A673 (cell line): ENCODE measurements around the gene GALNT2. TPM values are rescaled to one million over a fixed set of nuclear protein-coding genes. Genes with fewer than 3 reads are reported as not detected.

Experiments
- BruUV-seq: library from RNA; stranded (reverse); fragments of 400-500 nt; replicated peaks from 2 replicates; lab custom pipeline; 2021; lab: Mats Ljungman, UMichigan
- CTCF ChIA-PET: fragments of 300-600 bp; sonication (Branson Sonifier 250); formaldehyde crosslinking; loops from one replicate; lab custom pipeline; 2022; ENCODE audit warnings: antibody characterized with exemption; lab: Charles Lee
- POLR2A ChIA-PET: fragments of 300-600 bp; sonication (Branson Sonifier 250); formaldehyde crosslinking; loops from one replicate; lab custom pipeline; 2022; ENCODE audit warnings: antibody characterized with exemption; ENCODE audit not compliant: low non-redundant PET; lab: Charles Lee
- DNase-seq: peaks from one replicate; pipeline ENCODE4 v3.0.0-alpha.2; 2015; ENCODE audit warnings: low spot score
- H3K27ac ChIP-seq: fragments of 200-600 bp; sonication (generic); 2 replicates; pipeline ENCODE4 v1.5.1; 2016; ENCODE audit warnings: mixed run types, low read depth, mild to moderate bottlenecking, mixed read lengths, antibody characterized with exemption, low read length; ENCODE audit not compliant: poor library complexity, severe bottlenecking
- H3K27me3 ChIP-seq: fragments of 200-600 bp; sonication (generic); replicated peaks from 2 replicates; pipeline ENCODE4 v1.6.1; 2017; ENCODE audit warnings: mixed run types, low read depth, mild to moderate bottlenecking, mixed read lengths, antibody characterized with exemption, low read length; ENCODE audit not compliant: insufficient read depth, poor library complexity
- H3K36me3 ChIP-seq: fragments of 200-600 bp; sonication (generic); 2 replicates; pipeline ENCODE4 v1.6.1; 2016; ENCODE audit warnings: mixed run types, mild to moderate bottlenecking, mixed read lengths, antibody characterized with exemption, low read length; ENCODE audit not compliant: insufficient read depth, poor library complexity, severe bottlenecking
- H3K4me1 ChIP-seq: fragments of 200-600 bp; sonication (generic); 2 replicates; pipeline ENCODE4 v1.6.1; 2017; ENCODE audit warnings: mixed run types, mild to moderate bottlenecking, mixed read lengths, antibody characterized with exemption, low read length; ENCODE audit not compliant: insufficient read depth, poor library complexity, severe bottlenecking
- H3K4me3 ChIP-seq: fragments of 200-600 bp; sonication (generic); 2 replicates; pipeline ENCODE4 v1.5.1; 2016; ENCODE audit warnings: low read depth, mixed run types, mild to moderate bottlenecking, mixed read lengths, low read length; ENCODE audit not compliant: poor library complexity, severe bottlenecking
- H3K9me3 ChIP-seq: fragments of 200-600 bp; sonication (generic); 2 replicates; pipeline ENCODE4 v1.6.1; 2016; ENCODE audit warnings: mixed run types, low read depth, mild to moderate bottlenecking, mixed read lengths, antibody characterized with exemption, low read length; ENCODE audit not compliant: poor library complexity, severe bottlenecking
- EZH2 ChIP-seq: fragments of 200-600 bp; sonication (generic); IDR thresholded peaks from 2 replicates; pipeline ENCODE4 v1.6.1; 2017; ENCODE audit warnings: borderline replicate concordance, low read depth, mild to moderate bottlenecking, mixed read lengths, antibody characterized with exemption, low read length; ENCODE audit not compliant: poor library complexity, severe bottlenecking
- intact Hi-C: fragments of 100-400 bp; cut with micrococcal nuclease; formaldehyde crosslinking; loops from one replicate; pipeline ENCODE4 v1.10.0; 2022; ENCODE audit not compliant: unreplicated experiment
- total RNA-seq: library from RNA; stranded (reverse); gene quantifications from 2 replicates; pipeline ENCODE4 v1.2.3, GENCODE V29; 2021
- TF ChIP-seq, protein P1 (sequence below): fragments of 300-800, 200-600 bp; sonication (generic); conservative IDR thresholded peaks from 2 replicates; pipeline ENCODE4 v1.5.1; 2017; ENCODE audit warnings: low read depth, mild to moderate bottlenecking, antibody characterized with exemption, low read length, moderate library complexity, mixed read lengths

Gene GALNT2
- total RNA-seq, 1 experiment from 2014 or later, result 94.6 TPM

DNA sequence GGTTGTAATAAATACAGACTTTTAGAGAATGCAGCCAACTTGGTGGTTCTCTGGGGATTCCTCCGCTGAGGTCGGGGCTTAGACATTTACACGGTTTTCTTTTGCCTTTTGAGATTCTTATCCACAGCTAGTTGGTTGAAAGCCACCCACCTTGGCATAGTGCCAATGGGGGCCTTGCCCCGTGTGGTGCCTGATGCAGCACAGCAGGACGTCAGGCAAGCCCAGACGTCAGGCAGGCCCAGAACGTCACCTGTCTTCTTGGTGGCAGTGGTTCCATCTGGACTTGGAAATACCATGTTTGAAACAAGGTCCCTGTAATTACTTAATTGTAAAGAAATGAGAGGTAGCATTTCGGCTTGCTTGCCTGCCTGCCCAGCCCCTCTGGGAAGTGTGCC lies 78.5 kb downstream of the GALNT2 start:
- CTCF ChIA-PET, result no interaction called here
- no peaks in the 10 kb centered on the region for H3K36me3 ChIP-seq
- no peak overlapping the region for H3K4me3 ChIP-seq
- POLR2A ChIA-PET, result no interaction called here
- TF ChIP-seq, protein P1, sequence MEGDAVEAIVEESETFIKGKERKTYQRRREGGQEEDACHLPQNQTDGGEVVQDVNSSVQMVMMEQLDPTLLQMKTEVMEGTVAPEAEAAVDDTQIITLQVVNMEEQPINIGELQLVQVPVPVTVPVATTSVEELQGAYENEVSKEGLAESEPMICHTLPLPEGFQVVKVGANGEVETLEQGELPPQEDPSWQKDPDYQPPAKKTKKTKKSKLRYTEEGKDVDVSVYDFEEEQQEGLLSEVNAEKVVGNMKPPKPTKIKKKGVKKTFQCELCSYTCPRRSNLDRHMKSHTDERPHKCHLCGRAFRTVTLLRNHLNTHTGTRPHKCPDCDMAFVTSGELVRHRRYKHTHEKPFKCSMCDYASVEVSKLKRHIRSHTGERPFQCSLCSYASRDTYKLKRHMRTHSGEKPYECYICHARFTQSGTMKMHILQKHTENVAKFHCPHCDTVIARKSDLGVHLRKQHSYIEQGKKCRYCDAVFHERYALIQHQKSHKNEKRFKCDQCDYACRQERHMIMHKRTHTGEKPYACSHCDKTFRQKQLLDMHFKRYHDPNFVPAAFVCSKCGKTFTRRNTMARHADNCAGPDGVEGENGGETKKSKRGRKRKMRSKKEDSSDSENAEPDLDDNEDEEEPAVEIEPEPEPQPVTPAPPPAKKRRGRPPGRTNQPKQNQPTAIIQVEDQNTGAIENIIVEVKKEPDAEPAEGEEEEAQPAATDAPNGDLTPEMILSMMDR, result no peak
- no peak for TF ChIP-seq EZH2
- peak; percentile 51 for DNase-seq
- BruUV-seq, result no TSS peak
- H3K9me3 ChIP-seq, result no peaks in the 10 kb centered on the region
- intact Hi-C loops, result no loop called here
- H3K27ac ChIP-seq, result no peak overlapping the region
- no peaks in the 10 kb centered on the region for H3K27me3 ChIP-seq
- H3K4me1 ChIP-seq, result peaks cover 68% of the 10 kb centered on the region

DNA sequence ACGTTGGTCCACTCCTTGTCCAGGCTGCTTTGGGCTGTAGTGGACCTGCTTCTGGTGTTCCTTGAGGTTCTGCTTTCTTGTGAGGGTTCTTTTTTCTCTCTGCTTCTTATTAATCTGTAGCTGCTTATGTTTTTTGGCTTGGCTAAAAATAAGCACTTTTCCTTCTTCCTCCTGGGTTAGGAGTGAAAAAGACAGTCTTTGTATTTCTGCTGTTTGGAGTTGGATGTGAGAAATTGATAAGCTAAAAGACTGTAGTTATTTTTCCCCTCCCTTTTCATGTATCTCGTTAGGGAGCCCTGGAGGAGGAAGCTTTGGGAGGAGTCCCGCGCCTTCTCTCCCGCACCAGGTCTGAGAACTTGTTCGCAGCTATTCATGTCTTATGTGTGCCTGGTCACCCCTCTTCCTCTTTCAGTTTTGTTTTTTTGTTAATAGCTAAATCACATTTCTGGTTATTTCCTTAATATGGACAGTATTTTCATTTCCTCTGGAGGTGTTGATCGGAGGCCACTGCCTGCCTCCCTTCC lies 79.0 kb downstream of the GALNT2 start:
- BruUV-seq, result no TSS peak
- Histone ChIP-seq H3K4me1 (peaks cover 63% of the 10 kb centered on the region), H3K27me3 (no peaks in the 10 kb centered on the region), H3K4me3 (no peak overlapping the region), H3K36me3 (no peaks in the 10 kb centered on the region), H3K9me3 (no peaks in the 10 kb centered on the region), H3K27ac (no peak overlapping the region)
- POLR2A ChIA-PET, result no interaction called here
- TF ChIP-seq, protein P1, result no peak
- no peak for TF ChIP-seq EZH2
- DNase-seq, result no peak
- intact Hi-C loops, result no loop called here
- CTCF ChIA-PET, result no interaction called here

DNA sequence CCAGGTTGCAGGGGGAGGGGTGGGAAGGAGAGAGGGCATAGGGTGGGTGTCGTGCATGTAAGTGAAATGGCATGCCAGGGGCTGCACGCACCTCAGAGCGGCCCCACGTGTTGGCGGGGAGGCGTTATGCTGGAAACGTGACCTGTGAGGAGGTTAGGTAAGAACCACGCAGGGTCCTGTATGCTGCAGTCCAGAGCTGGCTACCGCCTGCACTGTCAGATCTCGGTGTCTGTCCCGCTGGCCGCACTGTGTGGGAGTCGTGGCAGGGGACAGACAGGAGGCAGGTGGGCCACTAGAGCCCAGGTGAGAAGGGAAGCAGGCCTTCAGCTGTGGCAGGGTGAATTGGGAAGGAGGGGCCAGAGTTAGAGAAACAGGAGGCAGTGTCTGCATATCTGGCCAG lies 79.7 kb downstream of the GALNT2 start:
- ChIA-PET CTCF (no interaction called here), POLR2A (no interaction called here)
- no peak overlapping the region for H3K4me3 ChIP-seq
- intact Hi-C loops, result no loop called here
- H3K27ac ChIP-seq, result no peak overlapping the region
- H3K36me3 ChIP-seq, result no peaks in the 10 kb centered on the region
- TF ChIP-seq, protein P1, result no peak
- no peak for TF ChIP-seq EZH2
- H3K4me1 ChIP-seq, result peaks cover 56% of the 10 kb centered on the region
- no peak for DNase-seq
- H3K9me3 ChIP-seq, result no peaks in the 10 kb centered on the region
- no TSS peak for BruUV-seq
- H3K27me3 ChIP-seq, result no peaks in the 10 kb centered on the region
